Vagina (tissue), 2 donors: ENCODE results near the gene RIC1. TPM values are rescaled to one million over a fixed set of nuclear protein-coding genes. Genes with fewer than 3 reads are reported as not detected.
"Not testable (repeated sequence)": the region's sequence is repeated elsewhere in the genome, so short reads cannot be mapped to it uniquely, and the experiment has no call there.

ENCODE experiments used
- DNase-seq, 2 donors: peaks; one replicate each; pipeline ENCODE4 v3.0.0-alpha.2; 2017; ENCODE audit errors: extremely low spot score in 2 of 2
- H3K27ac ChIP-seq: fragments of 200-600 bp; sonication (generic); one replicate; pipeline ENCODE4 v1.5.1; 2019
- H3K27me3 ChIP-seq: fragments of 200-600 bp; sonication (generic); one replicate; pipeline ENCODE4 v1.5.1; 2019
- H3K36me3 ChIP-seq, 2 donors: fragments of 200-600 bp; sonication (generic); one replicate each; pipeline ENCODE4 v1.5.1; 2017 to 2019
- H3K4me1 ChIP-seq: fragments of 200-600 bp; sonication (generic); one replicate; pipeline ENCODE4 v1.5.1; 2019
- H3K4me3 ChIP-seq, 2 donors: fragments of 200-600 bp; sonication (generic); 1 replicate in 1 of 2; 2 replicates in 1 of 2; pipeline ENCODE4 v1.5.1; 2016 to 2019
- H3K9me3 ChIP-seq: fragments of 200-600 bp; sonication (generic); one replicate; pipeline ENCODE4 v1.5.1; 2019
- POLR2A ChIP-seq, 2 donors: fragments of 450-650 bp; IDR thresholded peaks; one replicate each; pipeline ENCODE4 v1.6.1; 2017; ENCODE audit warnings: antibody characterized with exemption in 2 of 2, mild to moderate bottlenecking in 2 of 2, moderate library complexity in 2 of 2
- POLR2AphosphoS5 ChIP-seq, 2 donors: sonication (generic); formaldehyde crosslinking; IDR thresholded peaks; one replicate each; pipeline ENCODE4 v1.9.0; 2017; ENCODE audit warnings: antibody characterized with exemption in 2 of 2, mild to moderate bottlenecking in 2 of 2, low read depth in 1 of 2; ENCODE audit not compliant: insufficient read depth in 1 of 2
- intact Hi-C: fragments of 100-400 bp; cut with DNase I; formaldehyde crosslinking; loops from one replicate; pipeline ENCODE4 v1.15.1; 2023
- total RNA-seq: library from RNA; depleted of rRNA; stranded (reverse); fragments of >200 nt; gene quantifications from one replicate; pipeline ENCODE4 v1.2.3, GENCODE V29; 2016
- TF ChIP-seq, protein P1 (sequence below), 3 experiments: fragments of 450-650 bp in 2 of 3; fragments of 200-600 bp in 1 of 3; sonication (generic) in 1 of 3; IDR thresholded peaks; one replicate each; pipeline ENCODE4 v1.5.1; 2017 to 2019; ENCODE audit warnings: antibody characterized with exemption in 3 of 3, mild to moderate bottlenecking in 2 of 3, moderate library complexity in 2 of 3

The RIC1 gene
- total RNA-seq, 1 donor from 2014 or later = 49.8 TPM

DNA sequence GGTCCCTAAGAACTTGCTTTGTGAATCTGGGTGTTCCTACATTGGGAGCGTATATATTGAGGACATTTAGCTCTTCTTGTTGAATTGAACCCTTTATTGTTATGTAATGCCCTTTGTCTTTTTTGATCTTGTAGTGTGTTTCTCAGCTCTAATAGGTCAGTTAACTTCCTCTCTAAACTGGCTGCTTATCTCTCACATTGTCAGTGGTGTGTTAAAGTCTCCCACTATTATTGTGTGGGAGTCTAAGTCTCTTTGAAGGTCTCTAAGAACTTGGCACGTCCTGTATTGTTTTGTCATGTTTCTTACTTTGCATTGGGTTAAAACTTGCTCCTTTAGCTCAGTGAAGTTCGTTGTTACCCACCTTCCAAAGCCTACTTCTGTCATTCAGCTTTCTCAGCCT is 36.2 kb downstream of the RIC1 start:
- Histone ChIP-seq H3K4me3 (no peak overlapping the region), H3K9me3 (no peaks in the 10 kb centered on the region), H3K27ac (no peak overlapping the region), H3K27me3 (no peaks in the 10 kb centered on the region), H3K36me3 (peaks cover 0 to 8% of the 10 kb centered on the region in 2 donors), H3K4me1 (no peaks in the 10 kb centered on the region)
- intact Hi-C loops = no loop called here
- no peak for DNase-seq
- TF ChIP-seq POLR2A (IDR thresholded peaks at IDR 0.05) = no peak
- no peak for TF ChIP-seq POLR2AphosphoS5 (IDR thresholded peaks at IDR 0.05; ENCODE audit: insufficient read depth in 1 of 2, low read depth in 1 of 2)
- TF ChIP-seq, protein P1, sequence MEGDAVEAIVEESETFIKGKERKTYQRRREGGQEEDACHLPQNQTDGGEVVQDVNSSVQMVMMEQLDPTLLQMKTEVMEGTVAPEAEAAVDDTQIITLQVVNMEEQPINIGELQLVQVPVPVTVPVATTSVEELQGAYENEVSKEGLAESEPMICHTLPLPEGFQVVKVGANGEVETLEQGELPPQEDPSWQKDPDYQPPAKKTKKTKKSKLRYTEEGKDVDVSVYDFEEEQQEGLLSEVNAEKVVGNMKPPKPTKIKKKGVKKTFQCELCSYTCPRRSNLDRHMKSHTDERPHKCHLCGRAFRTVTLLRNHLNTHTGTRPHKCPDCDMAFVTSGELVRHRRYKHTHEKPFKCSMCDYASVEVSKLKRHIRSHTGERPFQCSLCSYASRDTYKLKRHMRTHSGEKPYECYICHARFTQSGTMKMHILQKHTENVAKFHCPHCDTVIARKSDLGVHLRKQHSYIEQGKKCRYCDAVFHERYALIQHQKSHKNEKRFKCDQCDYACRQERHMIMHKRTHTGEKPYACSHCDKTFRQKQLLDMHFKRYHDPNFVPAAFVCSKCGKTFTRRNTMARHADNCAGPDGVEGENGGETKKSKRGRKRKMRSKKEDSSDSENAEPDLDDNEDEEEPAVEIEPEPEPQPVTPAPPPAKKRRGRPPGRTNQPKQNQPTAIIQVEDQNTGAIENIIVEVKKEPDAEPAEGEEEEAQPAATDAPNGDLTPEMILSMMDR (IDR thresholded peaks at IDR 0.05) = no peak

DNA sequence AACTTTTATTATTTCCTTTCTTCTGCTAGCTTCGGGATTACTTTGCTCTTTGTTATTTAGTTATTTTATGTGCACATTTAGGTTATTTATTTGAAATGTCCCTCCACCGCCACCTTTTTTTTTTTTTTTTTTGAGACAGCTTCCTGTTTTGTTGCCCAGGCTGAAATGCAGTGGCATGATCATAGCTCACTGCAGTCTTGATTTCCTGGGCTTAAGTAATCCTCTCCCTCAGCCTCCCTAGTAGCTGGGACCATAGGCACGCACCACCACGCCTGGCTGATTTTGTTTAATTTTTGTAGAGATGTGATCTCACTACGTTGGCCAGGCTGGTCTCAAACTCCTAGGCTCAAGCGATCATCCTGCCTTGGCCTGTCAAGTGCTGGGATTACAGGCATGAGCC is 38.5 kb downstream of the RIC1 start:
- Histone ChIP-seq H3K36me3 (peaks cover 0 to 8% of the 10 kb centered on the region in 2 donors), H3K27ac (no peak overlapping the region), H3K9me3 (no peaks in the 10 kb centered on the region), H3K4me1 (no peaks in the 10 kb centered on the region), H3K4me3 (no peak overlapping the region), H3K27me3 (no peaks in the 10 kb centered on the region)
- DNase-seq = no peak
- TF ChIP-seq POLR2A (IDR thresholded peaks at IDR 0.05) (no peak), POLR2AphosphoS5 (IDR thresholded peaks at IDR 0.05; ENCODE audit: insufficient read depth in 1 of 2, low read depth in 1 of 2) (no peak)
- TF ChIP-seq, protein P1 (IDR thresholded peaks at IDR 0.05) = no peak
- intact Hi-C loops = no loop called here

GRCh38 chr9:5670079-5670478 is 41.2 kb downstream of the RIC1 start:
- TF ChIP-seq, protein P1 (IDR thresholded peaks at IDR 0.05) = no peak
- TF ChIP-seq POLR2AphosphoS5 (IDR thresholded peaks at IDR 0.05; ENCODE audit: insufficient read depth in 1 of 2, low read depth in 1 of 2) (no peak), POLR2A (IDR thresholded peaks at IDR 0.05) (no peak)
- Histone ChIP-seq H3K9me3 (no peaks in the 10 kb centered on the region), H3K27me3 (no peaks in the 10 kb centered on the region), H3K4me1 (no peaks in the 10 kb centered on the region), H3K36me3 (peaks cover 0 to 8% of the 10 kb centered on the region in 2 donors), H3K27ac (no peak overlapping the region), H3K4me3 (no peak overlapping the region)
- no peak for DNase-seq
- intact Hi-C loops = no loop called here

DNA sequence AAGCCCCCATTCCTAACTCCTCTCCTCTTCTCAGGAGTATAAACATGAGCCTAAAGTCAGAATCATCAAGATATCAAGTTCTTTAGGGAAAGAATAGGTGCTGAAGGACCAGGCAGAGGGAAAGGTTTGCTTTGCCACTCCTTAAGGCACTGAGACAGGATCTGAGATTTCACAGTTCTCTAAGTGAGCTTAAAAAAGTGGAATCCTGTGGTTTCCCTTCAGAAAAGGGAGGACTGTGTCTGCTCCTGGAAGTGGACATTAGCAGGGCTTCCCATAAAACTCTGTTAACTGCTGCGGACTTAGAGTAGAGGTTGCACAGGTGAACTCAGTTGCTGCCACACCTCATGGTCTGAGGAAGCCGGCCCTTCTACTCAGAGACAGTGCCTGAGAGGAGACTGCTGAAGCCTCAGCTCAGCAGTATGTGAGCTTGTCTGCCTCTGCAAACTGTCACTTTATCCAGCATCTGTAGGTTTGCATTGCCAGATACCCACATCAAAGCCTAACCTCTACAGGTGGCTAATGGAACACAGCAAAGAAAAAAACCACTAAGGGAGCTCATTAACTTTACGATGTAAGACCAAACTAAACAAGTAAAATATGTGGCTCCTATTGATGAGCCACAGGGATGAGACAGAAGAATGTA is 42.9 kb downstream of the RIC1 start:
- Histone ChIP-seq H3K36me3 (no peaks in the 10 kb centered on the region), H3K4me1 (no peaks in the 10 kb centered on the region), H3K27me3 (no peaks in the 10 kb centered on the region), H3K4me3 (no peak overlapping the region), H3K9me3 (no peaks in the 10 kb centered on the region), H3K27ac (no peak overlapping the region)
- TF ChIP-seq, protein P1 (IDR thresholded peaks at IDR 0.05) = no peak
- TF ChIP-seq POLR2A (IDR thresholded peaks at IDR 0.05) = no peak
- no peak for TF ChIP-seq POLR2AphosphoS5 (IDR thresholded peaks at IDR 0.05; ENCODE audit: insufficient read depth in 1 of 2, low read depth in 1 of 2)
- intact Hi-C loops = no loop called here
- DNase-seq = no peak

GRCh38 chr9:5675046-5675445 is 46.1 kb downstream of the RIC1 start:
- H3K27ac ChIP-seq, intact Hi-C loops, H3K9me3 ChIP-seq, H3K27me3 ChIP-seq, DNase-seq, H3K36me3 ChIP-seq, H3K4me1 ChIP-seq, H3K4me3 ChIP-seq: not testable (repeated sequence)

- H3K27ac ChIP-seq, H3K27me3 ChIP-seq, intact Hi-C loops, H3K36me3 ChIP-seq, H3K9me3 ChIP-seq, H3K4me3 ChIP-seq, DNase-seq: not testable (repeated sequence)
- H3K4me1 ChIP-seq = peaks cover 12% of the 10 kb centered on the region
Observed at GRCh38 chr9:5683591-5683990, 54.7 kb downstream of the RIC1 start.
